Measurements from ENCODE around the gene RARB. TPM values are rescaled to one million over a fixed set of nuclear protein-coding genes. Genes with fewer than 3 reads are reported as not detected.

The RARB gene
- total RNA-seq, 1 experiment from 2014 or later = 0.24 TPM

DNA sequence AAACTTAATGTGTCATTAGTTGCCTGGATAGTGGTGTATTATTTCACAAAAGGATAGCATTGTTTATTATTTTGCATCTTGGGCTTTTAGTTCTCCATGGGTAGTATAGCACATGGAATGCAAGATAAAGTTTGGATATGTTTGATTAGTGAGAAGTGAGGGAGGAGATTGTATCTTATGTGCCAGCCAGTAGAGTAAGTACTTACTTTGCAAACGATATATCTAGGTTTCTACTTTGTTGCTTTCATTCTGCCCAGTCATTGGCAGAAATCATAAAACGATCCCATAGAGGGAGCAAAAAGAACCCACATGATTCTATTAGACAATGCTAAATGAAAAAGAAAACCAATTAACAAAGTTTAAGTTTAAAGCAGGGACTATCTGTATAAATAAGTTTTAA, 105.3 kb downstream of the RARB start:
- CTCF ChIA-PET = interaction anchor here (0.7 kb wide), 1 partner anchor 61 kb away, joined by 3 read pairs; no protein-coding TSS in a partner anchor
- intact Hi-C loops (cut with micrococcal nuclease; ENCODE audit: unreplicated experiment) = no loop called here

DNA sequence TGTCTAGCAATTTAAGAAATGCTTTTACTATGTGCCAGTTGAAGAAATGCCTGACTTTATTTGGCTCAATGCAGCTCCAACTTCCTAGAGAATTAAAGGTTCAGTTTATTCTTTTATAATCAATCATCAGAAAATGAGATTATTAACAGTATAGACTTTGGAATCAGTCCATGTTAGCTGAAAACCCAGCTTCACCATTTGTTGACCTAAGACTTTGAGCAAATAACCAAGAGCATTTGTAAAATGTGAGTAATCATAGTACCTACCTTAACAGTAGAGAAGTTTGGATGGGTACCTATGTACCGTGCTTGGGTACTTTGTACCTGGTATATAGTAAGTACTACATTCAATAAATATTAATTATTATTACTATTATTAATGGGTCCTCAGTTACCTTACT, 105.9 kb downstream of the RARB start:
- ChIA-PET POLR2A (ENCODE audit: low non-redundant PET) (no interaction called here), CTCF (no interaction called here)
- H3K9me3 ChIP-seq (ENCODE audit: low read depth, low read length, poor library complexity, severe bottlenecking) = peaks cover 4% of the 10 kb centered on the region
- no TSS peak for BruUV-seq (replicated peaks)
- TF ChIP-seq, protein P1, sequence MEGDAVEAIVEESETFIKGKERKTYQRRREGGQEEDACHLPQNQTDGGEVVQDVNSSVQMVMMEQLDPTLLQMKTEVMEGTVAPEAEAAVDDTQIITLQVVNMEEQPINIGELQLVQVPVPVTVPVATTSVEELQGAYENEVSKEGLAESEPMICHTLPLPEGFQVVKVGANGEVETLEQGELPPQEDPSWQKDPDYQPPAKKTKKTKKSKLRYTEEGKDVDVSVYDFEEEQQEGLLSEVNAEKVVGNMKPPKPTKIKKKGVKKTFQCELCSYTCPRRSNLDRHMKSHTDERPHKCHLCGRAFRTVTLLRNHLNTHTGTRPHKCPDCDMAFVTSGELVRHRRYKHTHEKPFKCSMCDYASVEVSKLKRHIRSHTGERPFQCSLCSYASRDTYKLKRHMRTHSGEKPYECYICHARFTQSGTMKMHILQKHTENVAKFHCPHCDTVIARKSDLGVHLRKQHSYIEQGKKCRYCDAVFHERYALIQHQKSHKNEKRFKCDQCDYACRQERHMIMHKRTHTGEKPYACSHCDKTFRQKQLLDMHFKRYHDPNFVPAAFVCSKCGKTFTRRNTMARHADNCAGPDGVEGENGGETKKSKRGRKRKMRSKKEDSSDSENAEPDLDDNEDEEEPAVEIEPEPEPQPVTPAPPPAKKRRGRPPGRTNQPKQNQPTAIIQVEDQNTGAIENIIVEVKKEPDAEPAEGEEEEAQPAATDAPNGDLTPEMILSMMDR (conservative IDR thresholded peaks at IDR 0.05; ENCODE audit: low read depth, low read length) = no peak
- TF ChIP-seq EZH2 (IDR thresholded peaks at IDR 0.05; ENCODE audit: borderline replicate concordance, low read depth, low read length, poor library complexity, severe bottlenecking) = no peak
- no peaks in the 10 kb centered on the region for H3K27me3 ChIP-seq (replicated peaks; ENCODE audit: insufficient read depth, low read depth, low read length, poor library complexity)
- intact Hi-C loops (cut with micrococcal nuclease; ENCODE audit: unreplicated experiment) = no loop called here
- no peaks in the 10 kb centered on the region for H3K36me3 ChIP-seq (ENCODE audit: insufficient read depth, low read length, poor library complexity, severe bottlenecking)
- no peak overlapping the region for H3K4me3 ChIP-seq (ENCODE audit: low read depth, low read length, poor library complexity, severe bottlenecking)
- no peak for DNase-seq (ENCODE audit: low spot score)
- H3K27ac ChIP-seq (ENCODE audit: low read depth, low read length, poor library complexity, severe bottlenecking) = no peak overlapping the region
- no peaks in the 10 kb centered on the region for H3K4me1 ChIP-seq (ENCODE audit: insufficient read depth, low read length, poor library complexity, severe bottlenecking)

More for the DNA sequence above, 105.3 kb downstream of the RARB start:
- no TSS peak for BruUV-seq (replicated peaks)
- Histone ChIP-seq H3K27ac (ENCODE audit: low read depth, low read length, poor library complexity, severe bottlenecking) (no peak overlapping the region), H3K27me3 (replicated peaks; ENCODE audit: insufficient read depth, low read depth, low read length, poor library complexity) (no peaks in the 10 kb centered on the region), H3K4me3 (ENCODE audit: low read depth, low read length, poor library complexity, severe bottlenecking) (no peak overlapping the region), H3K9me3 (ENCODE audit: low read depth, low read length, poor library complexity, severe bottlenecking) (peaks cover 4% of the 10 kb centered on the region), H3K36me3 (ENCODE audit: insufficient read depth, low read length, poor library complexity, severe bottlenecking) (no peaks in the 10 kb centered on the region), H3K4me1 (ENCODE audit: insufficient read depth, low read length, poor library complexity, severe bottlenecking) (no peaks in the 10 kb centered on the region)
- POLR2A ChIA-PET (ENCODE audit: low non-redundant PET) = no interaction called here
- TF ChIP-seq, protein P1 (conservative IDR thresholded peaks at IDR 0.05; ENCODE audit: low read depth, low read length) = no peak
- TF ChIP-seq EZH2 (IDR thresholded peaks at IDR 0.05; ENCODE audit: borderline replicate concordance, low read depth, low read length, poor library complexity, severe bottlenecking) = no peak
- no peak for DNase-seq (ENCODE audit: low spot score)

DNA sequence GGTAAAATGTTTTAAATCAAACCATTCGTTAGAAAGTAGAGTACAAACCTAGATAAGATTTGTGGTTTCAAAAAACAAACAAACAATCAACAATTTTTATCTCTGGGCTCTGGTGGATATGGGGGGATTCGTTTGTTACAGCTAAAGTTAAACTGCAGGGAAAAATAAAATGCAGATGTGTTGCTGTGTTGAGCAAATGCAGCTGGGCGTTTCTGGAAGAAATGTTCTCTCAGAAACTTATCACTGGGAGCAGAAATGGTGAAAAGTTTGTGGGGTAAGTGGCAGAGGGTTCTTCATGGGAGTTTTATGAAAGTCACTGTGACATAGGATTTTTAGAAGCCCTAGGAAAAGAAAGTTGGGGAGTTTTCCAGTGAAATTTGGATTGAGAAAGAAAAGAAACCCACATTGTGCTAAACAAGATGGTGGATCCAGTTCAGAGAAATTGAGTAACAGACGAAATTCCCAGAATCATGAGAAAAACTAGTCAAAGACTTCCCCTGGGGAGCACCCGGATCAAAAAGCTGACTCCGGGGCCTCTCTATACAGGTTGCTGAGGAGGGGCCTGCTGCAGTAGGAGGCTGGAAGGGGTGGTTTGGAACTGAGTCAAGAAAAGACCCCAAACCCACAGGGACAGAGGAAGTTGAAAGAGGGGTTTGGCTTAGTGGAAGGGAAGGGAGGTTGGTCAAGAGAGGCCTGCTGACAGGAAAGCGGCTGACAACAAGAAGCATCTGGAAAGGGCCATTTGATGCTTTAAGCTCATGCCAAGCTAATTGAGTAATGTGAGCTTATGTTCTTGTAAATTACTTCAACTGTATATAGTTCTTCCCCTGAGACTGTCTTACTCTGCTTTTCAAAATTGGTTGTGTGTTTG, 108.7 kb downstream of the RARB start:
- DNase-seq (ENCODE audit: low spot score) = no peak
- intact Hi-C loops (cut with micrococcal nuclease; ENCODE audit: unreplicated experiment) = no loop called here
- Histone ChIP-seq H3K36me3 (ENCODE audit: insufficient read depth, low read length, poor library complexity, severe bottlenecking) (no peaks in the 10 kb centered on the region), H3K9me3 (ENCODE audit: low read depth, low read length, poor library complexity, severe bottlenecking) (peaks cover 4% of the 10 kb centered on the region), H3K27ac (ENCODE audit: low read depth, low read length, poor library complexity, severe bottlenecking) (no peak overlapping the region), H3K4me1 (ENCODE audit: insufficient read depth, low read length, poor library complexity, severe bottlenecking) (no peaks in the 10 kb centered on the region), H3K27me3 (replicated peaks; ENCODE audit: insufficient read depth, low read depth, low read length, poor library complexity) (no peaks in the 10 kb centered on the region), H3K4me3 (ENCODE audit: low read depth, low read length, poor library complexity, severe bottlenecking) (no peak overlapping the region)
- POLR2A ChIA-PET (ENCODE audit: low non-redundant PET) = no interaction called here
- TF ChIP-seq, protein P1 (conservative IDR thresholded peaks at IDR 0.05; ENCODE audit: low read depth, low read length) = no peak
- no peak for TF ChIP-seq EZH2 (IDR thresholded peaks at IDR 0.05; ENCODE audit: borderline replicate concordance, low read depth, low read length, poor library complexity, severe bottlenecking)
- CTCF ChIA-PET = no interaction called here
- no TSS peak for BruUV-seq (replicated peaks)
